Measurements from ENCODE around the gene IZUMO2. TPM values are rescaled to one million over a fixed set of nuclear protein-coding genes. Genes with fewer than 3 reads are reported as not detected.
A peak's percentile ranks its signal among the peaks of the same experiment; 100 is the strongest.
"Not testable (repeated sequence)": the region's sequence is repeated elsewhere in the genome, so short reads cannot be mapped to it uniquely, and the experiment has no call there.

The IZUMO2 gene
- total RNA-seq, 1 donor from 2014 or later: not detected

DNA sequence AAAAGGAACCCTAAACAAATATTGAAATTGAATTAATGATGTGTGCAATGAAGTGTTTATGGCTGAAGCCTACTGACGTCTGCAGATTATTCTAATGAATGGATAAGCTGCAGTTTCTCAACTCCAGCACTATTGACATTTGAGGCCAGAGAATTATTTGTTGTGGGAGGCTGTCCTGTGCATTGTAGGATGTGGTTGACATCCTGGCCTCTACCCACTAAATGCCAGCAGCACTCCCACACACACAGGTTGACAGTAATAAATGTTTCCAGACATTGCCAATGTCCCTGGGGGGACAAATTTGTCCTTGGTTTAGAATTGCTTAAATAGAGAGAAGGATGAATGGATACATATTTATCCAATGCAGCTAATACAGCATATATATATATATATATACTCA lies 21.1 kb upstream of the IZUMO2 start:
- DNase-seq (ENCODE audit: low spot score): no peak

DNA sequence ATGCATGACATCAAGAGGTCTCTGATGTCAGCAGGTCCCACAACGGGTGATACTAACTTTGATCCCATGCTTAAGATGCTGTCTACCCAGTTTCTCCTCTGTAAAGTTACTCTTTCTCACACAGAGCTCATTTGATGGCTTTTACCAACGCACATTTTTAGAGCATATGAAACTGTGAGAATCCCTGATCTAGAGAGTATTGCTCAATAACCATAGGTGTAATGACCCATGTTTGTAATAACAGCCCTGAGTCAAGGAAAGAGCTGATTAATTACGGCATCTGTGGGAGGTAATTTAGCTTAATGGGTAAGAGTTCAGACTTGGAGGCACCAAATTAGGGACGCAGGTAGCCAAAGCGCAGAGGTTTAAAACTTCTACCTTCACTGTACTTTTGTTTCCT lies 18.0 kb upstream of the IZUMO2 start:
- DNase-seq (ENCODE audit: low spot score): no peak

DNA sequence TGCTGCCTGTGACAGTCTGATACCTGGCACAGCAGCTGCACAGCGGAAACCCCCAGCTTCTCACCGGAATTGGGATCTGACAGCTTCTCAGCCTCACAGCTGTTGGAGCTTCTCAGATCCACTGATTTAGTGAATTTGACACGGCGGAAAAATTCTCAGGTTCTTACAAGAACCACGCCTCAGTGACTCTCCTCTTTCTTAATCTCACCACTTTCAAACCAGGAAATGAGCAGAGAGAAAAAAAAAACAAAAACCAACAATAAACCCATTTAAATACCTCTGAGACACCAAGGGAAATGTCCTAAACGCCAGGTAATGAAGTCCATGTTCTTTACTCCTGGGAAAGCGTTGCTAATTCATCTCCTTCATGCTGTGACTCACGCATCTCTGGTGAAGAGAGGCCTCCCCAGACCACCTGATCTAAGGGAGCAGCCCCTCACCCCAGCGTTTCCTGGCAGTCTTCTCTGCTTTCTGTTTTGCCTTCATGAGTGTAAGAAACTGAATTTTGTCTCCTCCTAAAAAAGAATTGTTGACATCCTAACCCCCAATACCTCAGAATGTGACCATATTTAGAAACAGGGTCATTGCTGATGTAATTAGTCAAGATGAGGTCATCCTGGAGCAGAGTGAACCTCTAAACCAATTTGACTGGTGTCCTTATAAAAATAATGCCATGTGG lies 15.9 kb upstream of the IZUMO2 start:
- no peak for DNase-seq (ENCODE audit: low spot score)

DNA sequence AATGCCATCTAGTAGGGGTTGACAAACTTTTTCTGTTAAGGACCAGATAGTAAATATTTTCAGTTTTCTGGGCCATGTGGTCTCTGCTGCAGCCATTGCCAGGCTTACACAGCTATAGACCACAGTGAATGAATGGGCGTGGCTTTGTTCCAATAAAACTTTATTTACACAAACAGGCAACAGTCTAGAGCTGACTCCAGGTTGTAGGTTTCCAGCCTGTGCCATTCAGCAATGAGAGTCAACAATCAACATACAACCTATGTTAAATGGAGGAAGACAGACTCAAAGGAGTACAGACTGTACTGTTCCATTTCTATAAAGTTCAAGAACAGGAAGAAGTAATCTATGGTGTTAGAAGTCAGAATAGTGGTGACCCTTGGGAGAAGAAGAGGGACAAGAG lies 15.2 kb upstream of the IZUMO2 start:
- no peak for DNase-seq (ENCODE audit: low spot score)

DNA sequence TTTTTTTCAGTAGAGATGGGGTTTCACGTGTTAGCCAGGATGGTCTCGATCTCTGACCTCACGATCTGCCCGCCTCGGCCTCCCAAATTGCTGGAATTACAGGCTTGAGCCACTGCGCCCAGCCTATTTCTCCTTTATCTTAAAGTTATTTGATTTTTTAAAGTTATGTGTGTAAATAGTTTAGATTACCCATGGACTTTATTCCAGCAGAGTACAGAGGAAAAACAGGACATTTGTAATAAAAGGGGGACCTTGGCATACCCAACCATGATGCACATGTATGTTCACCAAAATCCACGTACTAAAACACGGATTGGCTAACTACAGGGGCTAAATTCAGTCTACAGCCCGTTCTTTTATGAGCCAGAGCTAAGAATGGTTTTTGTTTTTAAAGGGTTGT lies 13.7 kb upstream of the IZUMO2 start:
- no peak for DNase-seq (ENCODE audit: low spot score)

DNA sequence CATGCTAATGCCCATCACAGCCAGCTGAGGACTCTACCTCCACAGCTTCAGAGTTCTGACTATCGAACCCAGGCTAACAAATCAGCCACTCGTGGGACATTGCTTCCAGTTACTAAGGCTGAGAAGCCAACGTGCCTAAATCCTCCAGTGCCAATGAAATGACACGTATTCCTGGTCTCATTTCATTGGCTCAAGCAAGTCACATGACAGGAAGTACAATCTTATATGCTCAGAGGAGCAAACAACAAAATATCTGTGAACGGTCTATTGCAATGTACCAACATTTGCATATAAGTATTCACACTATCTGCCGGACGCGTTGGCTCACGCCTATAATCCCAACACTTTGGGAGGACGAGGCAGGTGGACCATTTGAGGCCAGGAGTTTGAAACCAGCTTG lies 12.8 kb upstream of the IZUMO2 start:
- DNase-seq (ENCODE audit: low spot score): no peak

DNA sequence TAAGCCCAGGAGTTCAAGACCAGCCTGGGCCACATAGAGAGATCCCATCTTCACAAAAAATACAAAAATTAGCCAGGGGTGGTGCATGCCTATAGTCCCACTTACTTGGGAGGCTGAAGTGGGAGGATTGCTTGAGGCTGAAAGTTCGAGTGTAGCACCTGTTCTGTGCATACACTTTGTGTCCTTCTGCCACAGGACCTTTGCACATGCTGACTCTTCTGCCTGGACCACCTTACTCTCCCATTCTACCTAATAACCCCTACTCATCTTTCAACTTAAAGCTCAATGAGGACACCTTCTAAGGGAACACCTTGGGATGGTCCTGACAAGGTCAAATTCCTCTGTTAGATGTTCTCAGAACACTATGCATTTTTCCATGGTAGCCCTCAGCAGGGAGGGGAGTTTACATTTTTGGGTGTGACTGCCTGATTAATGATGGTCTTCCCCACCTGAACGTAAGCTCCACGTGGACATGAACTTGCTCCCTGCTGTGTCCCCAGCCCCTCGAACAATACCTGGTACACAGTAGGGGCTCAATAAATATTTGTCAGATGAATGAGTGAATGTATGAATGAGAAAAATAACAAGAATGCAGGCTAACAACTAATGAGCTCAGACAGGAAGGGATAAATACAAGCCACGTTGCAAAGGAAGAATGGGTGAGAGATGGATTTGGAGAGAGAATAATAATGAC lies 11.2 kb upstream of the IZUMO2 start:
- DNase-seq (ENCODE audit: low spot score): no peak

DNA sequence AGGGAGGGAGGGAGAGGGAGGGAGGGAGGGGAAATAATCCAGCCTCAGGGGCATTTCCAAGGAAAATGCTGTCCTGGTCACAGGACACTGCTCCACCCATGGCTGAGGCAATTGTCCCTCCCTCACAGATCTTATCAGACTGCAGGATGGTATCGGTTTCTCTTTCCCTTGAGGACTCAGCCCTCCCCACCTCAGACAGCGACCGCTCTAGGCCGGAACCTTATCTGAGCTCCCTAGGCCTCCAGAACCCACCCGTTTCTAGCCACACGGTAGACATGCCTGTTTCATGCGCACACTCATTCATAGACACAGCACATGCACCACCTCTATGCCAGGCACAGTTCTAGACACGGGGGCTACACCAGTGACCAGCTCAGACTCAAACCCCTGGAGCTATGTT lies 10.0 kb upstream of the IZUMO2 start:
- no peak for DNase-seq (ENCODE audit: low spot score)

DNA sequence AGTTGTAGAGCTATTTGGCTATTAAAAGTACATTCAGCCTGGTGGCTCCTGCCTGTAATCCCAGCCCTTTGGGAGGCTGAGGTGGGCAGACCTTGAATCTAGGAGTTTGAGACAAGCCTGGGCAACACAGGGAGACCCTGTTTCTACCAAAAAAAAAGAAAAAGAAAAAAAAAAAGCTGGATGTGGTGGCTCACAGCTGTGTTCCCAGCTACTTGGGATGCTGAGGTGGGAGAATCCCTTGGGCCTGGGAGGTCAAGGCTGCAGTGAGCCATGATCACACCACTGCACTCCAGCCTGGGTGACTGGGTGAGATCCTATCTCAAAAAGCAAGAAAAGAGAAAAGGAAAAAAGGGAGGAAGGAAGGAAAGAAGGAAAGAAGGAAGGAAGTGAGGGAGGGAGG lies 9.6 kb upstream of the IZUMO2 start:
- DNase-seq (ENCODE audit: low spot score): no peak

DNA sequence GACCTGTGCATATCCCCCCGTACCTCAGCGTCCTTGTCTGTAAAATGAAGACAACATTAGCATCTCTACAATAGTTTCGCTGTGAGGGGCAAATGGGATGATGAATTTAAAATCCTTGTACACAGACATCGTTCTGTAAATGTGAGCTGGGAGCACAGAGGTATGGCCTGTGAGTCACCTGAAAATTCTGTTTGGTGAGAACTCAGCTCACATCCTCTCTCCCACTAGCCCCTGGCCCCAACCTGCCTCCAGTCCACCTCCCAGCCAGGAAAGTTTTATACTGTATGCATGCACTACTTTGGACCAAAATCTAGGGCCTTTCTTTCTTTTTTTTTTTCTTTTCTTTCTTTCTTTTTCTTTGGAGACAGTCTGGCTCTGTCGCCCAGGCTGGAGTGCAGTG lies 8.7 kb upstream of the IZUMO2 start:
- DNase-seq (ENCODE audit: low spot score): no peak

DNA sequence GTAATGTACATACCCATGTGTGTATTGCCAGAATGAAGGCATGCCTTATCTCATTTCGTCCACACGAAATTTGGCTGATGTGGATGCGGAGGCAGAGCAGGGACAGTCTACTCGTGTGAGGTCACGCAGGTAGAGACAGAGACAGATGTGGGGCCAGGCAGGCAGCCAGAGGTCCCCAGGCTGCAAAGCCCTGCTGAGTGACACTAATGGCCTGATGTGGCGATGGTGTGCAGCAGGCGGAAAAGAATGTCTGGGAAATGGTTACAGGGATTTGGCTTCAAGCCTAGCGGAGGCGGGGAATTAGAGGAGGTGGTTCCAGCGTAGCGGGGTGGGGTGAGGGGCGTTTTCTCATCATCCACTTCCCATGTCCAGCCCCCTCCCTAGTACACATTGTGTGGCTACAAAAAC lies 4.2 kb upstream of the IZUMO2 start:
- DNase-seq (ENCODE audit: low spot score): no peak

DNA sequence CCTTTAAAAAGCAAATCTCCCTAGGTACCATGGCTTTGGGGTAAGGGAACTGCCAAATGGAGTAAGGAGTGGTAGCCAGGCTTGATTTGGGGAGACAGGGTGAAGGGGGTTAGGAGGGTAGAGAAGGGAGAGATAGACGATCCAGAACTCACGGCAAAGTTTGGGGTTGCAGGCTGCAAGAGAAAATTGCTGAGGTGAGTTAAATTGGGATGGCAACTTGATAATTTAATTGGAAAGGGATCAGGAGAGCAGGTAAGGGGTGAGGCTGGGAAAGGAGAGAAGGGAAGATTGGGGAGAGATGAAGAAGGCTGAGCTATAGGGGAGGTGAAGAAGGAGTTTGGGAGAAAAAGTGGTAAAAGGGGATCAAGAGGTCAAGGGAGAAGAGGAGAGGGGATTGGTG lies 4.0 kb downstream of the IZUMO2 start:
- DNase-seq (ENCODE audit: low spot score): no peak

DNA sequence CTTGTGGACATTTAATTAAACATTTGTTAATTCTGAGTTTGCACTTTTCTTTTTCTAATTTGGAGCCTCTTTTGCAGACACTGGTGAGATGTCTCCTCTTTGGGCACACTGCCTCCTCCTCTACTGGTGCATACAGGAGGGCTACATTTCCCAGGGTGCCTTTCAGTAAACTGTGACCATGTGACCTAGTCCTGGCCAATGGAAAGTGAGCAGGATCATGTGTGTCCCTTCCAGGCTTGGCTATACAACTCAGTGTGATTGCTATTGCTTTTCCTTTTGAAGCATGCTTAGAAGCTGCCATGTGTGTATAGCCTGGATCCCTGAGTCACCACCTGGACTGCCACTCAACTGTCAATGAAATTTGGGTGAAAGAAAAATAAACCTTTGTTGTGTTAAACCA lies 4.5 kb downstream of the IZUMO2 start:
- no peak for DNase-seq (ENCODE audit: low spot score)

DNA sequence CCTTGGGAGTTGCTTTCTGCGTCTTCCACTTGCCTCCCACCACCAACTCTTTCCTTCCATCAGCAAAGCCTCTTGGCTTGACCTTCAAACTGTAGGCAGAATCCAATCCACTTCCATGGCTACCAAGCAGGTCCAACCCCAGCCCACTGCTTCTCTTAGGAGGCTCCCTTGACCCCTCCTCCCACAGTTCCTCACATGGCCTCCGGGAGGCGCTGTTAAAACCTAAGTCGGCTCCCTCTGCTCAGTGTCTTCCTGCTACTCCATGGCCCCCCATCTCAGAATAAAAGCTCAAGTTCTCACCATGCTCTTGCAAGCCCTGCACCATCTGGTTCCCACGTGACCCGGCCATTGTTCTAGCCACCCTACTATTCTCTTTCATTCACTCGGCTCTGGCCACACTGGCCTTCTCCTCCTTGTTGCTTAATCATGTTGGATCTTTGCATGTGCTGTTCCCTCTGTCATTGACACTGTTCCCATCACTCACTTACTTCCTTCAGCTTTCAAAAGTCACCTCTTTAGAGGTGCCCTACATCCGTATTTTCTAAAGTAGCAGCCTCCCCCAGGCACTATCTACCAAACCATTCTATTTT lies 7.5 kb downstream of the IZUMO2 start:
- no peak for DNase-seq (ENCODE audit: low spot score)

DNA sequence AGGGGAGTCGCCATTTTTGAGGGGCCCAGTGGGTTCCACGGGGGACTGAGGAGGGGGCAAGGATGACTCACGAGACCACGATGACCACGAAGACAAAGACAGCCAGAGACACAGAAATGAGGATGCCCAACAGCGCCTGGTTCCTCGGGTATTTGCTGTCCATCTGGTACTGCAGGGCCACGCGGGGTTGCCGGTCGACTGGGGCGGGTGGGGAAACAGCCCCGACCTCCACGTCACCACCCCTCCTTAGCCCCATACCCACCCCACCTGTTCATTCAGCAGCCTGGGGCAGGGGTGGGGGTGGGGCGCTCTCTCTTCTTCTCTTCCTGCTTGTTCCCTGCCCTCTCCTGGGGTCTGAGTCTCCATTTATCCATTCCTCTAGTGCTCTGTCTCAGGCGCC lies 8.6 kb downstream of the IZUMO2 start:
- no peak for DNase-seq (ENCODE audit: low spot score)

DNA sequence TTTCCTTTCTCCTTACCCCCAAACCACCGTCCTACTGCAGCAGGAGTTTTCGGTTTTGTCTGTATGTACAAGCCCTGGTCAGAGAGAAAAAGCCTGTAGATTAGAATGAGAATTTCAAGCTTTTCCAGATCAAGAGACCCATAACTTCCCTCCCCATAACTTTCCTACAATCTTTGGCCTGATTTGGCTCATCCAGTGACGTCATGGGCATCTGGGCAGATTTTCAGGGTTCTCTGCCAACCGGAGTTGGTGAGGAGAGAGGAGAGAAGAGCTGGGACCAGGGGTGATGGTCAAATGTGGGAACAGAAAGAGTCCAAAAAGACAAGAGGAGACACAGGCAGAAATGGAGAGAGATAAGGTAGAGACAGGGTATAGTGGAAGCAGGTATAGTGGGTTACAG lies 10.5 kb downstream of the IZUMO2 start:
- no peak for DNase-seq (ENCODE audit: low spot score)

DNA sequence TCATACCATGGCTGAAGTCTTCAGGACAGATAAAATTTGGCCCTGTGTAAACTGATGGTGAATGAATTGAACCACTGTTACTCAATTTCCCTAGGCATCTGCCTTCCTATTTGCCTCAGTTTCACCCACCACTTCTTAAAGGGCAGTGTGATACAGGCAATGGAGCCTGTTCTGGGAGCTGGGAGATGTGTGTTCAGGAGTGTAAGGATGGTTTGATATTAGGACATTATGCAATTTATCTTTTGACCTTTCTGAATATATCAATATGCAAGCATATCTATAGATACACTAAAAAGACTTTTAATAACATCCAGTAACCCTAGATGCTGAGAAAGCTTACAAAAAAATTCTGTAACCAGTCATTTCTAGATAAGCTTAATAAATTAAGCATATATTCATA lies 14.6 kb downstream of the IZUMO2 start:
- no peak for DNase-seq (ENCODE audit: low spot score)

DNA sequence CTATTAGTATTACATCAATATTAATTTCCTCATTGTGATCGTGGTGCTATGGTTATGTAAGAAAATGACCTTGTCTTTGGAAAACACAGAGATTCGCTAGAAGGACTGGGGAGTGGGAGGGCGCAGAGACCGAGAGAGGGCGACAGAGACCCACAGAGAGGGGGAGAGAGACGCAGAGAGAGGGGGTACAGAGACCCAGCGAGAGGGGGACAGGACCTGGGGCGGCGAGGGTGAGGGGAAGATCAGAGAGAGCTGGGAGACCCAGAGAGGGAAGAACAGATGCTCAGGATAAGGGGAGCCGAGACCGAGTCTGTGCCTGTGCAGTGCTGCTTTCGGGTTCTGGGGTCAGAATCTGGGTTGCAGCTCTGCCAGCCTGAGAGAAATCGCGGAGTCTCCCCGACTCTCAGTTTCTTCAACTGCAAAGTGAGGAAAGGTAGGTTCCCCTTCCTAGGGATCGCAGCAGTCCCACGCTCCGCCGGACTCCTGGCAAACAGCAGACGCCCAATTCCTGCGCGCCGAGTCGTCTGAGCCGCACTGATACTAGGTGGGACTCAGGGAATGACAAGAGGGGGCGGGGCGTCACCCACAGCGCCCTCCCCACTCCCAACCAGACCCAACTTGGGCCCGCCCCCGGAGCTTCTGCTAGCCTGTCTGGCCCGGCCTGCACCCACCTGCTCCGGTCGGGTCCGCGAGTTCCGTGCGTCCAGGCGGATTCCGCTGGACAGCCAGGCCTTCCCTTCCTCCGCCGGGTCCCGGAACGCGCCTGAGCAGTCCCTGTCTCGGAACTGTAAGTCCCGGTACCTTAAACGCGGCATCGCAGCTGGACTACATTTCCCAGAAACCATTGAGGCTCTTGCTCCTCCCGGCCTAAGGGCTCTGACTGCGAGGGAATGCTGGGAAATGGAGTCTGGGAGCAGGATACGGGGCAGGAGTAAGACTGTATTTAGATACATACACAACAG lies 15.3 kb downstream of the IZUMO2 start:
- DNase-seq (ENCODE audit: low spot score): peak; percentile 84

DNA sequence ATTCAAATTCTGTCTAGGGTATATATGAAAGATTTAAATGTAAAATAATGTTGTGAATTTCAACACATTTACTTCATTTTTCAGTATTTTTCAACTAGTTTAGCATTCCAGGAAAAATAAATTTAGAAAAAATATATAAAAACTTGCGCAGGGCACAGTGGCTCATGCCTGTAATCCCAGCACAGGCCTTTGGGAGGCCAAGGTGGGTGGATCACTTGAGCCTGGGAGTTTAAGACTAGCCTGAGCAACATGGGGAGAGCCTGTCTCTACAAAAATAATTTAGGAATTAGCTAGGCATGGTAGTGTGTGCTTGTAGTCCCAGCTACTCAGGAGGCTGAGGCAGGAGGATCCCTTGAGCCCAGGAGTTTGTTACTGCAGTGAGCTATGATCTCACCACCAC lies 21.2 kb downstream of the IZUMO2 start:
- DNase-seq (ENCODE audit: low spot score): not testable (repeated sequence)

DNA sequence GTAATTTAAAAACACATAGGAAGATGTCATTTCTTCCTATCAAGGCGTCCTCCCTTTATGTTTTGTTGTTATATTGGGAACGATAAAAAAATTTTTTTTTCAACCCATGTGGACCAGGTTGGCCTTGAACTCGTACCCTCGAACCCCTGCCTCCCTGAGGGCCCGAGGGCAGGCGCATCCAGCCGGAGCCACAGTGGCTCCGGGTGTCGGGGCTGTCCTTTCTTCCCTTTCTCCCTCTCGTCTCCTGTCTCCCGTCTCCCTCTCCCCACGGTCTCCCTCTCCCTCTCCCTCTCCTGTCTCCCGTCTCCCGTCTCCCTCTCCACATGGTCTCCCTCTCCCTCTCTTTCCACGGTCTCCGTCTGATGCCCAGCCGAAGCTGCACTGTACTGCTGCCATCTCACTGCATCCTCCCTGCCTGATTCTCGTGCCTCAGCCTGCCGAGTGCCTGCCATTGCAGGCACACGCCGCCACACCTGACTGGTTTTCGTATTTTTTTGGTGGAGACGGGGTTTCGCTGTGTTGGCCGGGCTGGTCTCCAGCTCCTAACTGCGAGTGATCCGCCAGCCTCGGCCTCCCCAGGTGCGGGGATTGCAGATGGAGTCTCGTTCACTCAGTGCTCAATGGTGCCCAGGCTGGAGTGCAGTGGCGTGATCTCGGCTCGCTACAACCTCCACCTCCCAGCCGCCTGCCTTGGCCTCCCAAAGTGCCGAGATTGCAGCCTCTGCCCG lies 22.8 kb downstream of the IZUMO2 start:
- not testable (repeated sequence) for DNase-seq (ENCODE audit: low spot score)

DNA sequence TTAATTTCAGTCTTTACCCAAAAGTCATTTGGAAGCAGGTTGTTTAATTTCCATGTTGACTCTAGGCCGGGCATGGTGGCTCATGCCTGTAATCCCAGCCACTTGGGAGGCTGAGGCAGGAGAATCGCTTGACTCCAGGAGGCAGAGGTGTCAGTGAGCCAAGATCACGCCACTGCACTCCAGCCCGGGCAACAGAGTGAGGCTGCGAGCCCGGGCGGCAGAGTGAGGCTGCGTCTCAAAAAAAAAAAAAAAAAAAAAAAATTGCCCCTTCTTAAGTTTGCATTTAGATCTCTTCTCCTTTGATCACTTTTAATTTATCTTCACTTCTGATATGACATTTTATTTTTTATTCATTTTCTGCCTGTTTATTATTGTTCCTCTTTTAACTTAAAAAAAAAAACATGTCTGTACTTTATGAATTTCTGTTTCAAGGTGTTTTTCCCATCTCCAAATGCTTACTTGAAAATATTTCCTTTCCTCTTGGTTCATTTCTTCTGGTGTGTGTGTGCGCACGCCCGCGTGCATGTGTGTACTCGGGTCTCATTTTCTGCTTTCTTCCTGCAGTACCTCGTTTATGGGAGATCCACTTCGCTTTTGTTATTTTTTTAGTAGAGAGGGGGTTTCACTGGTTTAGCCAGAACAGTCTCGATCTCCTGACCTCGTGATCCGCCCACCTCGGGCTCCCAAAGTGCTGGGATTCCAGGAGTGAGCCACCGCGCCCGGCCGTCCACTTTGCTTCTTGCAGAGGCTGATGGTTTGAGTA lies 26.3 kb downstream of the IZUMO2 start:
- DNase-seq (ENCODE audit: low spot score): not testable (repeated sequence)
